Naive thymus-derived CD8-positive, alpha-beta T cell (primary cell): ENCODE data around the gene SURF1. TPM values are rescaled to one million over a fixed set of nuclear protein-coding genes. Genes with fewer than 3 reads are reported as not detected.
"Not testable (repeated sequence)": the region's sequence is repeated elsewhere in the genome, so short reads cannot be mapped to it uniquely, and the experiment has no call there.

Experiments
- ATAC-seq, 2 donors: fragments of 150-1000 bp; cut with Tn5 transposase in 1 of 2; sonication (Bioruptor Pico), chemical (Tn5 transposase) in 1 of 2; 1 replicate in 1 of 2; 2 replicates in 1 of 2; pipeline ENCODE4 v1.10.0; 2021; ENCODE audit warnings: mild to moderate bottlenecking in 2 of 2, moderate library complexity in 2 of 2
- POLR2A ChIA-PET: fragments of 350-600 bp; sonication (Branson Sonifier 250); formaldehyde crosslinking; loops from one replicate; lab custom pipeline; 2021; ENCODE audit warnings: antibody characterized with exemption; lab: Charles Lee
- DNase-seq, 10 donors: peaks; one replicate each; pipeline versions ENCODE4 v3.0.0 to v3.0.0-alpha.2; 2020 to 2022
- H3K27ac Mint-ChIP-seq, 10 donors: one replicate each; pipeline ENCODE4 v1.8.0; 2020 to 2022; ENCODE audit warnings: mild to moderate bottlenecking in 10 of 10, mixed read lengths in 10 of 10, moderate library complexity in 4 of 10, inconsistent platforms in 1 of 10
- H3K27me3 Mint-ChIP-seq, 5 donors: one replicate each; pipeline ENCODE4 v1.8.0; 2021 to 2022; ENCODE audit warnings: mixed read lengths in 5 of 5
- H3K36me3 Mint-ChIP-seq, 3 donors: one replicate each; pipeline ENCODE4 v1.8.0; 2020 to 2022; ENCODE audit warnings: mixed read lengths in 3 of 3, mild to moderate bottlenecking in 2 of 3, inconsistent platforms in 1 of 3
- H3K4me1 Mint-ChIP-seq, 4 donors: one replicate each; pipeline ENCODE4 v1.8.0; 2021 to 2022; ENCODE audit warnings: mixed read lengths in 4 of 4
- H3K4me3 Mint-ChIP-seq, 10 donors: one replicate each; pipeline ENCODE4 v1.8.0; 2020 to 2022; ENCODE audit warnings: mild to moderate bottlenecking in 10 of 10, mixed read lengths in 10 of 10, moderate library complexity in 6 of 10, inconsistent platforms in 1 of 10
- H3K9me3 Mint-ChIP-seq, 9 donors: one replicate each; pipeline ENCODE4 v1.8.0; 2020 to 2022; ENCODE audit warnings: mixed read lengths in 9 of 9, mild to moderate bottlenecking in 3 of 9, inconsistent platforms in 1 of 9, moderate library complexity in 1 of 9
- polyA plus RNA-seq, 3 donors: library from polyadenylated mRNA; unstranded; fragments of 300-500 nt; fragmentation: Illumina TruSeq; gene quantifications; one replicate each; pipeline ENCODE4 v1.2.3, GENCODE V29; 2021
- total RNA-seq, 8 experiments: library from RNA in 2 of 8; stranded (reverse) in 2 of 8; gene quantifications; one replicate each; pipeline ENCODE4 v1.2.3 and lab custom pipeline; 2021 to 2026

Gene SURF1
- total and polyA plus RNA-seq, 5 experiments from 2014 or later: 58.7 to 119 (median 90.6) TPM

- Mint-ChIP-seq H3K27ac (no peak overlapping the region), H3K4me3 (no peak overlapping the region), H3K4me1 (peaks cover 0 to 2% (median 0%) of the 10 kb centered on the region in 4 donors), H3K9me3 (no peaks in the 10 kb centered on the region), H3K27me3 (peaks cover 0 to 17% (median 2%) of the 10 kb centered on the region in 5 donors), H3K36me3 (no peaks in the 10 kb centered on the region)
- no peak for ATAC-seq
- POLR2A ChIA-PET: no interaction called here
- DNase-seq: no peak
Observed at GRCh38 chr9:133393399-133393798, 37.1 kb upstream of the SURF1 start.

GRCh38 chr9:133392308-133392707, 36.0 kb upstream of the SURF1 start:
- not testable (repeated sequence) for H3K36me3 Mint-ChIP-seq, H3K4me1 Mint-ChIP-seq
- POLR2A ChIA-PET: interaction anchor here (0.6 to 0.8 kb wide), 2 partner anchors 8 to 10 kb away, joined by 3 to 4 read pairs; no protein-coding TSS in a partner anchor

GRCh38 chr9:133391449-133391848, 35.2 kb upstream of the SURF1 start:
- H3K36me3 Mint-ChIP-seq, H3K9me3 Mint-ChIP-seq, DNase-seq, ATAC-seq, H3K27ac Mint-ChIP-seq, H3K4me1 Mint-ChIP-seq, H3K4me3 Mint-ChIP-seq: not testable (repeated sequence)
- POLR2A ChIA-PET: interaction anchor here (0.8 kb wide), 1 partner anchor 11 kb away, joined by 4 read pairs; no protein-coding TSS in a partner anchor
- H3K27me3 Mint-ChIP-seq: peaks cover 0 to 17% (median 2%) of the 10 kb centered on the region in 5 donors

More at GRCh38 chr9:133392308-133392707, 36.0 kb upstream of the SURF1 start:
- H3K4me3 Mint-ChIP-seq, H3K27ac Mint-ChIP-seq, H3K9me3 Mint-ChIP-seq, DNase-seq, ATAC-seq: not testable (repeated sequence)
- H3K27me3 Mint-ChIP-seq: peaks cover 0 to 17% (median 2%) of the 10 kb centered on the region in 5 donors

- Mint-ChIP-seq H3K36me3 (no peaks in the 10 kb centered on the region), H3K4me1 (no peaks in the 10 kb centered on the region), H3K27ac (no peak overlapping the region), H3K27me3 (peaks cover 0 to 17% (median 2%) of the 10 kb centered on the region in 5 donors), H3K4me3 (no peak overlapping the region), H3K9me3 (no peaks in the 10 kb centered on the region)
- POLR2A ChIA-PET: no interaction called here
- ATAC-seq (no peak), DNase-seq (no peak)
Observed at GRCh38 chr9:133390713-133391112, 34.4 kb upstream of the SURF1 start.

- no peak for DNase-seq
- no peaks in the 10 kb centered on the region for H3K9me3 Mint-ChIP-seq
- H3K36me3 Mint-ChIP-seq: no peaks in the 10 kb centered on the region
- POLR2A ChIA-PET: no interaction called here
- H3K27me3 Mint-ChIP-seq: peaks cover 0 to 17% (median 2%) of the 10 kb centered on the region in 5 donors
- ATAC-seq: no peak
- H3K27ac Mint-ChIP-seq: no peak overlapping the region
- no peaks in the 10 kb centered on the region for H3K4me1 Mint-ChIP-seq
- no peak overlapping the region for H3K4me3 Mint-ChIP-seq
Observed at GRCh38 chr9:133389562-133389961, 33.3 kb upstream of the SURF1 start.

GRCh38 chr9:133389025-133389557, 32.8 kb upstream of the SURF1 start:
- no peak overlapping the region for H3K27ac Mint-ChIP-seq

GRCh38 chr9:133387680-133388079, 31.4 kb upstream of the SURF1 start:
- no peak for DNase-seq
- no peaks in the 10 kb centered on the region for H3K36me3 Mint-ChIP-seq
- peaks cover 0 to 17% (median 2%) of the 10 kb centered on the region in 5 donors for H3K27me3 Mint-ChIP-seq
- no peak overlapping the region for H3K27ac Mint-ChIP-seq
- H3K9me3 Mint-ChIP-seq: no peaks in the 10 kb centered on the region
- no peak for ATAC-seq
- no peak overlapping the region for H3K4me3 Mint-ChIP-seq
- no peaks in the 10 kb centered on the region for H3K4me1 Mint-ChIP-seq
- POLR2A ChIA-PET: interaction anchor here (0.5 kb wide), 1 partner anchor 31 kb away, joined by 6 read pairs; the partner anchor contains the start of genes SURF1 and SURF2

More at GRCh38 chr9:133389025-133389557, 32.8 kb upstream of the SURF1 start:
- Mint-ChIP-seq H3K9me3 (no peaks in the 10 kb centered on the region), H3K4me3 (no peak overlapping the region), H3K4me1 (no peaks in the 10 kb centered on the region), H3K36me3 (no peaks in the 10 kb centered on the region), H3K27me3 (peaks cover 0 to 17% (median 2%) of the 10 kb centered on the region in 5 donors)
- DNase-seq: no peak
- no peak for ATAC-seq
- POLR2A ChIA-PET: no interaction called here

- no peaks in the 10 kb centered on the region for H3K36me3 Mint-ChIP-seq
- POLR2A ChIA-PET: interaction anchor here (0.6 to 0.9 kb wide), 2 partner anchors 92 to 96 kb away, joined by 3 to 4 read pairs; partner anchors contain the start of gene SLC2A6
- H3K9me3 Mint-ChIP-seq: no peaks in the 10 kb centered on the region
- no peak for DNase-seq
- peaks cover 0 to 17% (median 2%) of the 10 kb centered on the region in 5 donors for H3K27me3 Mint-ChIP-seq
- no peak overlapping the region for H3K27ac Mint-ChIP-seq
- no peaks in the 10 kb centered on the region for H3K4me1 Mint-ChIP-seq
- H3K4me3 Mint-ChIP-seq: no peak overlapping the region
- no peak for ATAC-seq
Observed at GRCh38 chr9:133386338-133386737, 30.1 kb upstream of the SURF1 start.

GRCh38 chr9:133385452-133385851, 29.2 kb upstream of the SURF1 start:
- H3K9me3 Mint-ChIP-seq: no peaks in the 10 kb centered on the region
- DNase-seq: no peak
- H3K4me1 Mint-ChIP-seq: no peaks in the 10 kb centered on the region
- H3K36me3 Mint-ChIP-seq: no peaks in the 10 kb centered on the region
- no peak overlapping the region for H3K4me3 Mint-ChIP-seq
- POLR2A ChIA-PET: interaction anchor here (0.7 kb wide), 1 partner anchor 29 kb away, joined by 5 read pairs; the partner anchor contains the start of genes SURF1 and SURF2
- H3K27me3 Mint-ChIP-seq: peaks cover 0 to 12% (median 2%) of the 10 kb centered on the region in 5 donors
- H3K27ac Mint-ChIP-seq: no peak overlapping the region
- ATAC-seq: no peak

GRCh38 chr9:133384736-133385321, 28.5 kb upstream of the SURF1 start:
- Mint-ChIP-seq H3K27me3 (peaks cover 0 to 6% (median 0%) of the 10 kb centered on the region in 5 donors), H3K4me1 (no peaks in the 10 kb centered on the region), H3K4me3 (no peak overlapping the region), H3K9me3 (no peaks in the 10 kb centered on the region), H3K36me3 (no peaks in the 10 kb centered on the region), H3K27ac (no peak overlapping the region)
- POLR2A ChIA-PET: interaction anchor here (0.7 kb wide), 1 partner anchor 28 kb away, joined by 5 read pairs; the partner anchor contains the start of genes SURF1 and SURF2
- no peak for DNase-seq
- ATAC-seq: no peak

GRCh38 chr9:133383438-133383837, 27.2 kb upstream of the SURF1 start:
- Mint-ChIP-seq H3K27ac (no peak overlapping the region), H3K4me3 (no peak overlapping the region), H3K27me3 (peaks cover 0 to 3% (median 0%) of the 10 kb centered on the region in 5 donors), H3K9me3 (no peaks in the 10 kb centered on the region), H3K4me1 (no peaks in the 10 kb centered on the region), H3K36me3 (no peaks in the 10 kb centered on the region)
- ATAC-seq (no peak), DNase-seq (no peak)
- POLR2A ChIA-PET: no interaction called here

- ATAC-seq (no peak), DNase-seq (no peak)
- no peaks in the 10 kb centered on the region for H3K36me3 Mint-ChIP-seq
- H3K4me1 Mint-ChIP-seq: peaks cover 0 to 3% (median 0%) of the 10 kb centered on the region in 4 donors
- no peak overlapping the region for H3K4me3 Mint-ChIP-seq
- H3K27me3 Mint-ChIP-seq: peaks cover 0 to 2% (median 0%) of the 10 kb centered on the region in 5 donors
- no peak overlapping the region for H3K27ac Mint-ChIP-seq
- no peaks in the 10 kb centered on the region for H3K9me3 Mint-ChIP-seq
- POLR2A ChIA-PET: no interaction called here
Observed at GRCh38 chr9:133382507-133383141, 26.3 kb upstream of the SURF1 start.

- no peak overlapping the region for H3K27ac Mint-ChIP-seq
- no peaks in the 10 kb centered on the region for H3K27me3 Mint-ChIP-seq
- POLR2A ChIA-PET: interaction anchor here (0.5 to 0.7 kb wide), 2 partner anchors 104 to 661 kb away, joined by 4 to 5 read pairs; no protein-coding TSS in a partner anchor
- H3K4me1 Mint-ChIP-seq: peaks cover 0 to 6% (median 3%) of the 10 kb centered on the region in 4 donors
- no peaks in the 10 kb centered on the region for H3K36me3 Mint-ChIP-seq
- ATAC-seq: no peak
- H3K4me3 Mint-ChIP-seq: no peak overlapping the region
- no peak for DNase-seq
- H3K9me3 Mint-ChIP-seq: no peaks in the 10 kb centered on the region
Observed at GRCh38 chr9:133380734-133381133, 24.4 kb upstream of the SURF1 start.
